Measurements from ENCODE around the gene EPHA5. TPM values are rescaled to one million over a fixed set of nuclear protein-coding genes. Genes with fewer than 3 reads are reported as not detected.

EPHA5 gene
- total RNA-seq, 1 donor from 2014 or later: 0.04 TPM

DNA sequence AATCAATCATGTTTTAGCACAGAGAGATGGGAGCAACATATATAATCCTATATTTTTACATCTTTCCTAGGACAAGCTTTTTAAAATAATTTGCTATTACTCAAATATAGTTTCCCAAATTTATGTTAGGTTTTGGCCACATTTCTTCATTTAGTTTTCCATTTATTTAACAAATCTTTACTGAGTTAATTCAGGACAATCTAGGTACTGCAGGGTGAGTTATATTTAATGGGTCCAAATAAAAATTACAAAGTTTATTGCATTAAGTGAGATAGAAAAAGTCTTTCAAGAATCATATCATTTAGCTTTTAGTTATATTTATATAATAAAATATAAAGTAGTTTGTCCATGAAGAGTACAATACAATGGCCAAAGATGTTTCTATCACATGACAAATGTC lies 269.2 kb downstream of the EPHA5 start:
- TF ChIP-seq, protein P1, sequence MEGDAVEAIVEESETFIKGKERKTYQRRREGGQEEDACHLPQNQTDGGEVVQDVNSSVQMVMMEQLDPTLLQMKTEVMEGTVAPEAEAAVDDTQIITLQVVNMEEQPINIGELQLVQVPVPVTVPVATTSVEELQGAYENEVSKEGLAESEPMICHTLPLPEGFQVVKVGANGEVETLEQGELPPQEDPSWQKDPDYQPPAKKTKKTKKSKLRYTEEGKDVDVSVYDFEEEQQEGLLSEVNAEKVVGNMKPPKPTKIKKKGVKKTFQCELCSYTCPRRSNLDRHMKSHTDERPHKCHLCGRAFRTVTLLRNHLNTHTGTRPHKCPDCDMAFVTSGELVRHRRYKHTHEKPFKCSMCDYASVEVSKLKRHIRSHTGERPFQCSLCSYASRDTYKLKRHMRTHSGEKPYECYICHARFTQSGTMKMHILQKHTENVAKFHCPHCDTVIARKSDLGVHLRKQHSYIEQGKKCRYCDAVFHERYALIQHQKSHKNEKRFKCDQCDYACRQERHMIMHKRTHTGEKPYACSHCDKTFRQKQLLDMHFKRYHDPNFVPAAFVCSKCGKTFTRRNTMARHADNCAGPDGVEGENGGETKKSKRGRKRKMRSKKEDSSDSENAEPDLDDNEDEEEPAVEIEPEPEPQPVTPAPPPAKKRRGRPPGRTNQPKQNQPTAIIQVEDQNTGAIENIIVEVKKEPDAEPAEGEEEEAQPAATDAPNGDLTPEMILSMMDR (IDR thresholded peaks at IDR 0.05; ENCODE audit: insufficient read depth, low read length, poor library complexity, severe bottlenecking): no peak
- Histone ChIP-seq H3K4me3 (ENCODE audit: low read depth, low read length) (no peak overlapping the region), H3K27me3 (ENCODE audit: control insufficient read depth, insufficient read depth, low read length) (no peaks in the 10 kb centered on the region), H3K36me3 (ENCODE audit: control insufficient read depth, insufficient read depth, low read length) (no peaks in the 10 kb centered on the region)
- DNase-seq (ENCODE audit: low read depth): no peak

DNA sequence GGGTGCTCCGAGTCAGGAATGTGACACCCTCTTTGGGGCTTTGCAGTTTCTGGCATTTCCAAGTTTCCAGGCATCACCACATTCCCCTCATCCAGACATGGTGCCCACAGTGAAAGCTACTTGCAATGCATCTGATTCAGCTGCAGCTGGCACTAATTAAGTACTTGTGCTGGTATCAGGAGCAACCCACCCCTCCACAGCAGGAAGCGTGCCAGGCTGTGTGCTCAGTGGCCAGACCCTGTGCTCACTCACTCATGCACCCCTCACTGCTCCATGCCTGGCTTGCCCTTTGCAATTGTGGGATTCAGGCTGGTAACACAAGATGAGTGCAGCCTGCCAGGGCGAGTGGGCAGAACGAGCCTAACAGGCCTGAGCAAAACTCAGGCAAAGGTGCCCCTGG lies 271.2 kb downstream of the EPHA5 start:
- Histone ChIP-seq H3K27me3 (ENCODE audit: control insufficient read depth, insufficient read depth, low read length) (no peaks in the 10 kb centered on the region), H3K36me3 (ENCODE audit: control insufficient read depth, insufficient read depth, low read length) (no peaks in the 10 kb centered on the region), H3K4me3 (ENCODE audit: low read depth, low read length) (no peak overlapping the region)
- DNase-seq (ENCODE audit: low read depth): no peak
- TF ChIP-seq, protein P1 (IDR thresholded peaks at IDR 0.05; ENCODE audit: insufficient read depth, low read length, poor library complexity, severe bottlenecking): no peak

DNA sequence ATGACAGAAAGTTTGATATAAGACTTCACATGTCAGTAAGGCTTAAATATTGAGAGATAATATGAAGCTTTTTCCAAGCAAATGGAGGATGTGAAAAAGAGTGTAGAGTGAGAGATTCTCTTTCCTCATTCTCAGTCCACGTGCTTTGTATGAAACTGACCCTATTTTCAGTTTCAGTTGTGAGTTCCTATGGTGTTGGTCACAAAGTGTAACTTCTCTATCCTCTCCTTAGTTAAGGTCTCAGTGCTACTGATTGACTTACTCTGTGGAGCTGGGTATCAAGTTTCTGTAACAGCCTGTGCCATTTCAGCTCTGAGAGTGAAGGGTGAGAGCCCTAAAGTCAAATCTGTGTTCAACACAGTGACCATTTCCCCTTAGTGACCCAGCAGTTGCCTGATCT lies 277.2 kb downstream of the EPHA5 start:
- TF ChIP-seq, protein P1 (IDR thresholded peaks at IDR 0.05; ENCODE audit: insufficient read depth, low read length, poor library complexity, severe bottlenecking): no peak
- no peak overlapping the region for H3K4me3 ChIP-seq (ENCODE audit: low read depth, low read length)
- no peaks in the 10 kb centered on the region for H3K36me3 ChIP-seq (ENCODE audit: control insufficient read depth, insufficient read depth, low read length)
- no peak for DNase-seq (ENCODE audit: low read depth)
- no peaks in the 10 kb centered on the region for H3K27me3 ChIP-seq (ENCODE audit: control insufficient read depth, insufficient read depth, low read length)

DNA sequence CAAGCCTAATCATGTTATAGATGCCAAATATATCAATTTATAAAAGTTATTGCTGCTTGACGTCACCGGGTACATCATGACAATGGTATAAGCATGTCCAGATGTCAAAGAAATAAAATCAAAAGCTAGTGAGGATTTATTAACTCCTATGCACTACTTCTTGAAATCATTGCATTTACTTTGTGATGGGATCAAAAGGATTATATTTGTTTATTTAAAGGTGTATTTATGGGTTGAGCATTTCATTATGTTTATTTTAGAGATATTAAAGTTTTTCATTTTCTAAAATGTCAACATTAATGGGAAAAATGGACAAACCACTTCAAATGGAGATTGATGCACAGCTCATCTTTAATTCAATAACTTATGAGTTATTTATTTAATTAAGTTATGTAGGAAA lies 277.8 kb downstream of the EPHA5 start:
- TF ChIP-seq, protein P1 (IDR thresholded peaks at IDR 0.05; ENCODE audit: insufficient read depth, low read length, poor library complexity, severe bottlenecking): no peak
- Histone ChIP-seq H3K27me3 (ENCODE audit: control insufficient read depth, insufficient read depth, low read length) (no peaks in the 10 kb centered on the region), H3K36me3 (ENCODE audit: control insufficient read depth, insufficient read depth, low read length) (no peaks in the 10 kb centered on the region), H3K4me3 (ENCODE audit: low read depth, low read length) (no peak overlapping the region)
- no peak for DNase-seq (ENCODE audit: low read depth)

DNA sequence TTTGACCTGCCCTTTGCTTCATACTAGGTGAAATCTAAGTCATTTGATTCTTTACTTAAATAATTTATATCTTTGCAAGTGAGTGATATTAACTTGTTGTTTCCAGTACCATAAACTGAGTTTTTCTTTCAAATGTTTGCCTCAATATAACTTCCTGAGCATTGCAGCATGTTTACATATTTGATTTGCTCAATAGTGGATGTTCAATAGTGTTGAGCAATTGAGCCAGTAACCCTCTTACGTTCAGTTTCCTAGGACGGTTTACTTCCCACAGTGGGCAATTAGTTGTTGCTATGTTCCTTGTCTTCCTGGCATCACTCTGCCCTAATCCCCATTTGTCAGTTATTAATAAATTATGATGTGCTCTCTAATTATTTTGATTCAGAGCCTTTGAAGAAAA lies 278.5 kb downstream of the EPHA5 start:
- H3K4me3 ChIP-seq (ENCODE audit: low read depth, low read length): no peak overlapping the region
- no peak for DNase-seq (ENCODE audit: low read depth)
- TF ChIP-seq, protein P1 (IDR thresholded peaks at IDR 0.05; ENCODE audit: insufficient read depth, low read length, poor library complexity, severe bottlenecking): no peak
- H3K27me3 ChIP-seq (ENCODE audit: control insufficient read depth, insufficient read depth, low read length): no peaks in the 10 kb centered on the region
- H3K36me3 ChIP-seq (ENCODE audit: control insufficient read depth, insufficient read depth, low read length): no peaks in the 10 kb centered on the region

DNA sequence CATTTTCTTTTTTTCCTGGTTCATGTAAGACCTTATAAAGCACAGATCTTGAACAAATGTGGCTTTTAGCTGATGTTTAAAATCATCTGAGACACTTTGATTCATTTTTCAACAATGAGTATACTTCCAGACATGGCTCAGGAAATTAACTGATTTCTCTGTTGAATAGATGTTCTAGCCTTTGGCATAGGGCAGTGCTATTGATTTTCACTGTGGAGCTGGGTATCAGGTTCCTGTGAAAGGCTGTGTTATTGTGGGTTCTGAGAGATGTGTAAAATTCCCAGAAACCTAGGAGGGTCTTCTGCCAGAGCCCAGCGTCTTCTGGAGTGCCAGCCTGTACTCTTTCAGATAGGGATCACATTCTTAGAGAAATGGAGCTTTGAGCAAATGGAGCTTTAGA lies 278.9 kb downstream of the EPHA5 start:
- H3K27me3 ChIP-seq (ENCODE audit: control insufficient read depth, insufficient read depth, low read length): no peaks in the 10 kb centered on the region
- no peak for DNase-seq (ENCODE audit: low read depth)
- H3K36me3 ChIP-seq (ENCODE audit: control insufficient read depth, insufficient read depth, low read length): no peaks in the 10 kb centered on the region
- no peak overlapping the region for H3K4me3 ChIP-seq (ENCODE audit: low read depth, low read length)
- TF ChIP-seq, protein P1 (IDR thresholded peaks at IDR 0.05; ENCODE audit: insufficient read depth, low read length, poor library complexity, severe bottlenecking): no peak
